Measurements from ENCODE around the gene DHX58.
A peak's percentile ranks its signal among the peaks of the same experiment; 100 is the strongest.

The DHX58 gene

DNA sequence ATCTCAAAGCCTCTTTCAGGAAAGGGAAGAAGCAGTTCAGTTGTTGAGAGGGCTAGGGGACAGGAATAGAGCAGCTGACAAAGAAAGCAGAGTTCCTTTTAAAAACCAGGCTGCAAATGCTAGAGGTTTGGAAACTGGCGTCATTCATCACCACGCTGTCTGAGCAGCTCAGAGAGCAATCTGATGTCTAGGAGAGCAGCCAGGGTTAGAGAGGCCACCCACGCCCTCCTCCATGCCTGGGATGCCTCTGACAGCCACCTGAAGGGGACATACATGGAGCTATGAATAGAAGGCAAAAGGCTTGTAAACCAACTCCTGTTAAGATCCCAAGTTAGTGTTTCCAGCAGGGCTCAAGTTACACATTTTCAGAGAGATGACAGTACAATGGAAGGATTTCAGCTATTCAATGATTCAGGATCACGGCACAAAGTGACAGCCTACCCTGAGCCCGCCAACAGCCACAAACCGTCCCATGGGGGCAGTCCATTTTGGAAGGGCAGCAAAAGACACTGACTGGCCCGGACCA lies 29.9 kb upstream of the DHX58 start (continued):
- TF ChIP-seq, protein P1, sequence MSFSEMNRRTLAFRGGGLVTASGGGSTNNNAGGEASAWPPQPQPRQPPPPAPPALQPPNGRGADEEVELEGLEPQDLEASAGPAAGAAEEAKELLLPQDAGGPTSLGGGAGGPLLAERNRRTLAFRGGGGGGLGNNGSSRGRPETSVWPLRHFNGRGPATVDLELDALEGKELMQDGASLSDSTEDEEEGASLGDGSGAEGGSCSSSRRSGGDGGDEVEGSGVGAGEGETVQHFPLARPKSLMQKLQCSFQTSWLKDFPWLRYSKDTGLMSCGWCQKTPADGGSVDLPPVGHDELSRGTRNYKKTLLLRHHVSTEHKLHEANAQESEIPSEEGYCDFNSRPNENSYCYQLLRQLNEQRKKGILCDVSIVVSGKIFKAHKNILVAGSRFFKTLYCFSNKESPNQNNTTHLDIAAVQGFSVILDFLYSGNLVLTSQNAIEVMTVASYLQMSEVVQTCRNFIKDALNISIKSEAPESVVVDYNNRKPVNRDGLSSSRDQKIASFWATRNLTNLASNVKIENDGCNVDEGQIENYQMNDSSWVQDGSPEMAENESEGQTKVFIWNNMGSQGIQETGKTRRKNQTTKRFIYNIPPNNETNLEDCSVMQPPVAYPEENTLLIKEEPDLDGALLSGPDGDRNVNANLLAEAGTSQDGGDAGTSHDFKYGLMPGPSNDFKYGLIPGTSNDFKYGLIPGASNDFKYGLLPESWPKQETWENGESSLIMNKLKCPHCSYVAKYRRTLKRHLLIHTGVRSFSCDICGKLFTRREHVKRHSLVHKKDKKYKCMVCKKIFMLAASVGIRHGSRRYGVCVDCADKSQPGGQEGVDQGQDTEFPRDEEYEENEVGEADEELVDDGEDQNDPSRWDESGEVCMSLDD (tag by site-specific recombination; IDR thresholded peaks at IDR 0.05) = no peak
- no peak for TF ChIP-seq HOXC10 (CRISPR knock-in tag; IDR thresholded peaks at IDR 0.05)
- no peak for TF ChIP-seq BCL11B (tag by site-specific recombination; IDR thresholded peaks at IDR 0.05; ENCODE audit: low read depth)
- no peak for TF ChIP-seq SCRT2 (tag by site-specific recombination; IDR thresholded peaks at IDR 0.05)
- no peak for TF ChIP-seq YY2 (tag by site-specific recombination; IDR thresholded peaks at IDR 0.05)
- TF ChIP-seq ZNF274 (IDR thresholded peaks at IDR 0.05; ENCODE audit: low read length) = no peak
- no peak for TF ChIP-seq ZNF274 (tag by site-specific recombination; IDR thresholded peaks at IDR 0.05; ENCODE audit: borderline replicate concordance)
- no peak for TF ChIP-seq ZFP69B (tag by site-specific recombination; IDR thresholded peaks at IDR 0.05)
- no peak for TF ChIP-seq ZNF311 (tag by site-specific recombination; IDR thresholded peaks at IDR 0.05; ENCODE audit: borderline replicate concordance)
- no peak for TF ChIP-seq ZNF239 (tag by site-specific recombination; IDR thresholded peaks at IDR 0.05)
- no peak for TF ChIP-seq ZNF404 (tag by site-specific recombination; IDR thresholded peaks at IDR 0.05)
- no peak for TF ChIP-seq ZNF514 (tag by site-specific recombination; IDR thresholded peaks at IDR 0.05)
- peak; percentile 64 for TF ChIP-seq ZNF341 (tag by site-specific recombination; IDR thresholded peaks at IDR 0.05; ENCODE audit: low read depth)
- no peak for TF ChIP-seq MEIS1 (CRISPR knock-in tag; IDR thresholded peaks at IDR 0.05; ENCODE audit: borderline replicate concordance)
- no peak for TF ChIP-seq ZNF184 (tag by site-specific recombination; IDR thresholded peaks at IDR 0.05)
- TF ChIP-seq ZNF704 (tag by site-specific recombination; IDR thresholded peaks at IDR 0.05) = no peak
- TF ChIP-seq ZNF571 (tag by site-specific recombination; IDR thresholded peaks at IDR 0.05) = no peak
- no peak for TF ChIP-seq ZNF501 (tag by site-specific recombination; IDR thresholded peaks at IDR 0.05)
- TF ChIP-seq ZNF350 (tag by site-specific recombination; IDR thresholded peaks at IDR 0.05) = no peak
- TF ChIP-seq, protein P2, sequence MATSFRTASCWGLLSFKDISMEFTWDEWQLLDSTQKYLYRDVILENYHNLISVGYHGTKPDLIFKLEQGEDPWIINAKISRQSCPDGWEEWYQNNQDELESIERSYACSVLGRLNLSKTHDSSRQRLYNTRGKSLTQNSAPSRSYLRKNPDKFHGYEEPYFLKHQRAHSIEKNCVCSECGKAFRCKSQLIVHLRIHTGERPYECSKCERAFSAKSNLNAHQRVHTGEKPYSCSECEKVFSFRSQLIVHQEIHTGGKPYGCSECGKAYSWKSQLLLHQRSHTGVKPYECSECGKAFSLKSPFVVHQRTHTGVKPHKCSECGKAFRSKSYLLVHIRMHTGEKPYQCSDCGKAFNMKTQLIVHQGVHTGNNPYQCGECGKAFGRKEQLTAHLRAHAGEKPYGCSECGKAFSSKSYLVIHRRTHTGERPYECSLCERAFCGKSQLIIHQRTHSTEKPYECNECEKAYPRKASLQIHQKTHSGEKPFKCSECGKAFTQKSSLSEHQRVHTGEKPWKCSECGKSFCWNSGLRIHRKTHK (tag by site-specific recombination; IDR thresholded peaks at IDR 0.05) = no peak
- peak; percentile 79 for TF ChIP-seq ZFHX2 (tag by site-specific recombination; conservative IDR thresholded peaks at IDR 0.05)
- no peak for TF ChIP-seq ZSCAN16 (tag by site-specific recombination; IDR thresholded peaks at IDR 0.05)
- TF ChIP-seq MZF1 (tag by site-specific recombination; IDR thresholded peaks at IDR 0.05; ENCODE audit: borderline replicate concordance) = no peak
- 0 out of 2 replicates have a peak, but pooled peaks have one; percentile 15 for TF ChIP-seq ZBTB17 (tag by site-specific recombination; IDR thresholded peaks at IDR 0.05)
- TF ChIP-seq ZNF747 (tag by site-specific recombination; IDR thresholded peaks at IDR 0.05) = no peak
- TF ChIP-seq, protein P3, sequence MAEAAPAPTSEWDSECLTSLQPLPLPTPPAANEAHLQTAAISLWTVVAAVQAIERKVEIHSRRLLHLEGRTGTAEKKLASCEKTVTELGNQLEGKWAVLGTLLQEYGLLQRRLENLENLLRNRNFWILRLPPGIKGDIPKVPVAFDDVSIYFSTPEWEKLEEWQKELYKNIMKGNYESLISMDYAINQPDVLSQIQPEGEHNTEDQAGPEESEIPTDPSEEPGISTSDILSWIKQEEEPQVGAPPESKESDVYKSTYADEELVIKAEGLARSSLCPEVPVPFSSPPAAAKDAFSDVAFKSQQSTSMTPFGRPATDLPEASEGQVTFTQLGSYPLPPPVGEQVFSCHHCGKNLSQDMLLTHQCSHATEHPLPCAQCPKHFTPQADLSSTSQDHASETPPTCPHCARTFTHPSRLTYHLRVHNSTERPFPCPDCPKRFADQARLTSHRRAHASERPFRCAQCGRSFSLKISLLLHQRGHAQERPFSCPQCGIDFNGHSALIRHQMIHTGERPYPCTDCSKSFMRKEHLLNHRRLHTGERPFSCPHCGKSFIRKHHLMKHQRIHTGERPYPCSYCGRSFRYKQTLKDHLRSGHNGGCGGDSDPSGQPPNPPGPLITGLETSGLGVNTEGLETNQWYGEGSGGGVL (tag by site-specific recombination; IDR thresholded peaks at IDR 0.05) = no peak
- TF ChIP-seq KLF8 (tag by site-specific recombination; IDR thresholded peaks at IDR 0.05) = no peak
- TF ChIP-seq ZNF768 (tag by site-specific recombination; IDR thresholded peaks at IDR 0.05) = no peak
- 0 out of 2 replicates have a peak, but pooled peaks have one; percentile 19 for TF ChIP-seq ZNF600 (tag by site-specific recombination; IDR thresholded peaks at IDR 0.05)
- 0 out of 2 replicates have a peak, but pooled peaks have one; percentile 35 for TF ChIP-seq ZEB2 (tag by site-specific recombination; IDR thresholded peaks at IDR 0.05)
